ENCODE results near the gene SLC6A13. TPM values are rescaled to one million over a fixed set of nuclear protein-coding genes. Genes with fewer than 3 reads are reported as not detected.

Gene SLC6A13
- total RNA-seq, 4 donors from 2014 or later = 0.46 to 1.2 TPM; not detected in 2

- TF ChIP-seq POLR2A (IDR thresholded peaks at IDR 0.05) = no peak
- TF ChIP-seq, protein P1, sequence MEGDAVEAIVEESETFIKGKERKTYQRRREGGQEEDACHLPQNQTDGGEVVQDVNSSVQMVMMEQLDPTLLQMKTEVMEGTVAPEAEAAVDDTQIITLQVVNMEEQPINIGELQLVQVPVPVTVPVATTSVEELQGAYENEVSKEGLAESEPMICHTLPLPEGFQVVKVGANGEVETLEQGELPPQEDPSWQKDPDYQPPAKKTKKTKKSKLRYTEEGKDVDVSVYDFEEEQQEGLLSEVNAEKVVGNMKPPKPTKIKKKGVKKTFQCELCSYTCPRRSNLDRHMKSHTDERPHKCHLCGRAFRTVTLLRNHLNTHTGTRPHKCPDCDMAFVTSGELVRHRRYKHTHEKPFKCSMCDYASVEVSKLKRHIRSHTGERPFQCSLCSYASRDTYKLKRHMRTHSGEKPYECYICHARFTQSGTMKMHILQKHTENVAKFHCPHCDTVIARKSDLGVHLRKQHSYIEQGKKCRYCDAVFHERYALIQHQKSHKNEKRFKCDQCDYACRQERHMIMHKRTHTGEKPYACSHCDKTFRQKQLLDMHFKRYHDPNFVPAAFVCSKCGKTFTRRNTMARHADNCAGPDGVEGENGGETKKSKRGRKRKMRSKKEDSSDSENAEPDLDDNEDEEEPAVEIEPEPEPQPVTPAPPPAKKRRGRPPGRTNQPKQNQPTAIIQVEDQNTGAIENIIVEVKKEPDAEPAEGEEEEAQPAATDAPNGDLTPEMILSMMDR (IDR thresholded peaks at IDR 0.05) = no peak
- H3K4me1 ChIP-seq = no peaks in the 10 kb centered on the region
- H3K36me3 ChIP-seq = no peaks in the 10 kb centered on the region
- H3K27me3 ChIP-seq = no peaks in the 10 kb centered on the region
- no peak for DNase-seq
- H3K27ac ChIP-seq = no peak overlapping the region
- intact Hi-C loops (cut with DNase I; ENCODE audit: low total_unique reads) = no loop called here
- no peaks in the 10 kb centered on the region for H3K9me3 ChIP-seq
- H3K4me3 ChIP-seq = no peak overlapping the region
Measured at GRCh38 chr12:220946-221550, 41.6 kb downstream of the SLC6A13 start.

GRCh38 chr12:220491-220890 is 42.1 kb downstream of the SLC6A13 start:
- H3K27me3 ChIP-seq = no peaks in the 10 kb centered on the region
- TF ChIP-seq, protein P1 (IDR thresholded peaks at IDR 0.05) = no peak
- TF ChIP-seq POLR2A (IDR thresholded peaks at IDR 0.05) = no peak

GRCh38 chr12:219891-220352 is 42.7 kb downstream of the SLC6A13 start:
- no peak overlapping the region for H3K27ac ChIP-seq
- DNase-seq = peak in 1 of 2 donors; percentile 33
- H3K4me3 ChIP-seq = no peak overlapping the region
- H3K4me1 ChIP-seq = no peaks in the 10 kb centered on the region
- no peaks in the 10 kb centered on the region for H3K36me3 ChIP-seq
- intact Hi-C loops (cut with DNase I; ENCODE audit: low total_unique reads) = no loop called here
- no peak for TF ChIP-seq POLR2A (IDR thresholded peaks at IDR 0.05)
- TF ChIP-seq, protein P1 (IDR thresholded peaks at IDR 0.05) = peak in 3 of 4 experiments; percentile 5 to 42 (median 41)
- no peaks in the 10 kb centered on the region for H3K9me3 ChIP-seq
- H3K27me3 ChIP-seq = no peaks in the 10 kb centered on the region

More at GRCh38 chr12:220491-220890, 42.1 kb downstream of the SLC6A13 start:
- DNase-seq = no peak
- Histone ChIP-seq H3K4me3 (no peak overlapping the region), H3K27ac (no peak overlapping the region), H3K9me3 (no peaks in the 10 kb centered on the region), H3K36me3 (no peaks in the 10 kb centered on the region), H3K4me1 (no peaks in the 10 kb centered on the region)
- intact Hi-C loops (cut with DNase I; ENCODE audit: low total_unique reads) = no loop called here

GRCh38 chr12:218728-219590 is 43.7 kb downstream of the SLC6A13 start:
- intact Hi-C loops (cut with DNase I; ENCODE audit: low total_unique reads) = no loop called here
- no peak for DNase-seq

More at GRCh38 chr12:218728-219590, 43.7 kb downstream of the SLC6A13 start:
- Histone ChIP-seq H3K27me3 (no peaks in the 10 kb centered on the region), H3K9me3 (no peaks in the 10 kb centered on the region), H3K36me3 (no peaks in the 10 kb centered on the region), H3K27ac (no peak overlapping the region), H3K4me3 (no peak overlapping the region), H3K4me1 (no peaks in the 10 kb centered on the region)
- TF ChIP-seq, protein P1 (IDR thresholded peaks at IDR 0.05) = no peak
- no peak for TF ChIP-seq POLR2A (IDR thresholded peaks at IDR 0.05)

All from uterus (tissue), 4 donors.